ENCODE measurements around the gene STPG1.

The STPG1 gene

DNA sequence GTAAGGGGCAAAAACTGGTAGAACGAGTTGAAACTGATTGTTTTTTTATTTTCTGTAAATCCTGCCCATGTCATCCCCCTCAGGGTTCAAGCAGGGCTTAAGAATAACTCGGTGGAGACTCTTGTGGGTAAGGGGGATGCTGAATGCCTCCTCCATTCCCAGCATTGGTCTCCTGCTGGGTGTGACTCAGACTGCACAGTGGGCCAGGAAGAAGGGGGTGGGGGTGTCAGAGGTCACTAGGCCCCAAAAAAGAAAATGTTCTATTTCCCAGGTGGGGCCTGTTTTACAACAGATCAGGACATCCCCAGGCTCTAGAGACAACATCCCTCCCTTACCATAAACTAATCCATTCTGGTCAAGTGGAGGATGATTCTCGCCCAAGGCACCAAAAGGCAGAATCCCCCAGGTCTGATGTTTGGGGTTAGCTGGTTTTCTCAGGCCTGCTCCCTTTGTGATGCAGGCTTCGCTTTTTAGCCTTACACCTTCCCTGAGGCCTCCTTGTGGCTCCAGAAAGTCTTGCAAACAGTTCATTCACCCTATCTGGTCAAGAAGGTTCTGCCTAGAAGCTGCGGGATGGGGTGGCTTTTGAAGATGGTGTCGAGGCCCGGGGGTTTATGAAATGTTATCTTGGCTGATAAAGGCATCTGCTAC lies 105.1 kb downstream of the STPG1 start:
- TF ChIP-seq, protein P1, sequence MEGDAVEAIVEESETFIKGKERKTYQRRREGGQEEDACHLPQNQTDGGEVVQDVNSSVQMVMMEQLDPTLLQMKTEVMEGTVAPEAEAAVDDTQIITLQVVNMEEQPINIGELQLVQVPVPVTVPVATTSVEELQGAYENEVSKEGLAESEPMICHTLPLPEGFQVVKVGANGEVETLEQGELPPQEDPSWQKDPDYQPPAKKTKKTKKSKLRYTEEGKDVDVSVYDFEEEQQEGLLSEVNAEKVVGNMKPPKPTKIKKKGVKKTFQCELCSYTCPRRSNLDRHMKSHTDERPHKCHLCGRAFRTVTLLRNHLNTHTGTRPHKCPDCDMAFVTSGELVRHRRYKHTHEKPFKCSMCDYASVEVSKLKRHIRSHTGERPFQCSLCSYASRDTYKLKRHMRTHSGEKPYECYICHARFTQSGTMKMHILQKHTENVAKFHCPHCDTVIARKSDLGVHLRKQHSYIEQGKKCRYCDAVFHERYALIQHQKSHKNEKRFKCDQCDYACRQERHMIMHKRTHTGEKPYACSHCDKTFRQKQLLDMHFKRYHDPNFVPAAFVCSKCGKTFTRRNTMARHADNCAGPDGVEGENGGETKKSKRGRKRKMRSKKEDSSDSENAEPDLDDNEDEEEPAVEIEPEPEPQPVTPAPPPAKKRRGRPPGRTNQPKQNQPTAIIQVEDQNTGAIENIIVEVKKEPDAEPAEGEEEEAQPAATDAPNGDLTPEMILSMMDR (IDR thresholded peaks at IDR 0.05; ENCODE audit: control insufficient read depth, extremely low read depth, insufficient read depth) = no peak
- no peak for DNase-seq (ENCODE audit: low read depth)
- no peak overlapping the region for H3K4me3 ChIP-seq (ENCODE audit: low read depth, low read length)

Measured in LNCaP clone FGC (cell line).